ENCODE data around the gene MTCL1. TPM values are rescaled to one million over a fixed set of nuclear protein-coding genes. Genes with fewer than 3 reads are reported as not detected.

Gene MTCL1
- total RNA-seq, 1 experiment from 2014 or later: 22.7 TPM

GRCh38 chr18:8834881-8835280, 129.5 kb downstream of the MTCL1 start:
- ATAC-seq: no peak
- Histone ChIP-seq H3K9ac (ENCODE audit: low read length) (no peak overlapping the region), H3K36me3 (ENCODE audit: control insufficient read depth in 1 of 2, insufficient read depth in 2 of 2, low read length in 2 of 2) (no peaks in the 10 kb centered on the region), H3K4me1 (ENCODE audit: control insufficient read depth in 1 of 2, insufficient read depth in 2 of 2, low read length in 2 of 2) (no peaks in the 10 kb centered on the region), H3K27me3 (ENCODE audit: insufficient read depth, low read length) (no peaks in the 10 kb centered on the region), H3K27ac (ENCODE audit: low read depth, low read length) (no peak overlapping the region), H3K79me2 (ENCODE audit: insufficient read depth, low read length) (no peaks in the 10 kb centered on the region), H4K20me1 (ENCODE audit: insufficient read depth) (no peaks in the 10 kb centered on the region), H3K9me2 (ENCODE audit: insufficient read depth) (no peaks in the 10 kb centered on the region), H3K9me3 (ENCODE audit: control insufficient read depth in 1 of 2, insufficient read depth in 1 of 2, low read depth in 1 of 2, low read length in 2 of 2) (peaks cover 3 to 9% of the 10 kb centered on the region in 2 experiments; a peak in 2 of 4 replicates), H2AFZ (ENCODE audit: low read depth, low read length, poor library complexity, severe bottlenecking) (no peak overlapping the region), H3K4me3 (replicated peaks in 1 of 2; ENCODE audit: low read depth in 1 of 2, low read length in 2 of 2) (no peak overlapping the region), H3K4me2 (ENCODE audit: low read length) (no peak overlapping the region)
- ChIA-PET RAD21 (ENCODE audit: low non-redundant PET in 1 of 2, low total read pairs in 2 of 2, uncharacterized antibody in 2 of 2, unreplicated experiment in 2 of 2) (no interaction called here), CTCF (no interaction called here), POLR2A (no interaction called here)
- no peak for TF ChIP-seq TCF7L2 (IDR thresholded peaks at IDR 0.05; ENCODE audit: borderline replicate concordance, extremely low read depth, insufficient read depth, insufficient read length)
- TF ChIP-seq ZFX (IDR thresholded peaks at IDR 0.05): no peak
- no peak for TF ChIP-seq EGR1 (IDR thresholded peaks at IDR 0.05; ENCODE audit: low read depth)
- no peak for TF ChIP-seq REST (IDR thresholded peaks at IDR 0.05; ENCODE audit: low read depth)
- no peak for TF ChIP-seq CEBPB (IDR thresholded peaks at IDR 0.05; ENCODE audit: low read depth)
- TF ChIP-seq ELF1 (IDR thresholded peaks at IDR 0.05; ENCODE audit: borderline replicate concordance, low read depth): no peak
- TF ChIP-seq MAX (IDR thresholded peaks at IDR 0.05): no peak
- TF ChIP-seq JUND (IDR thresholded peaks at IDR 0.05): no peak
- TF ChIP-seq, protein P1, sequence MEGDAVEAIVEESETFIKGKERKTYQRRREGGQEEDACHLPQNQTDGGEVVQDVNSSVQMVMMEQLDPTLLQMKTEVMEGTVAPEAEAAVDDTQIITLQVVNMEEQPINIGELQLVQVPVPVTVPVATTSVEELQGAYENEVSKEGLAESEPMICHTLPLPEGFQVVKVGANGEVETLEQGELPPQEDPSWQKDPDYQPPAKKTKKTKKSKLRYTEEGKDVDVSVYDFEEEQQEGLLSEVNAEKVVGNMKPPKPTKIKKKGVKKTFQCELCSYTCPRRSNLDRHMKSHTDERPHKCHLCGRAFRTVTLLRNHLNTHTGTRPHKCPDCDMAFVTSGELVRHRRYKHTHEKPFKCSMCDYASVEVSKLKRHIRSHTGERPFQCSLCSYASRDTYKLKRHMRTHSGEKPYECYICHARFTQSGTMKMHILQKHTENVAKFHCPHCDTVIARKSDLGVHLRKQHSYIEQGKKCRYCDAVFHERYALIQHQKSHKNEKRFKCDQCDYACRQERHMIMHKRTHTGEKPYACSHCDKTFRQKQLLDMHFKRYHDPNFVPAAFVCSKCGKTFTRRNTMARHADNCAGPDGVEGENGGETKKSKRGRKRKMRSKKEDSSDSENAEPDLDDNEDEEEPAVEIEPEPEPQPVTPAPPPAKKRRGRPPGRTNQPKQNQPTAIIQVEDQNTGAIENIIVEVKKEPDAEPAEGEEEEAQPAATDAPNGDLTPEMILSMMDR (IDR thresholded peaks at IDR 0.05 in 2 of 3, conservative IDR thresholded peaks at IDR 0.05 in 1 of 3; ENCODE audit: borderline replicate concordance in 1 of 3, insufficient read depth in 1 of 3, low read depth in 2 of 3, low read length in 2 of 3): no peak
- no peak for TF ChIP-seq SIN3A (IDR thresholded peaks at IDR 0.05; ENCODE audit: low read depth)
- TF ChIP-seq SRF (IDR thresholded peaks at IDR 0.05; ENCODE audit: low read depth): no peak
- no peak for TF ChIP-seq POLR2AphosphoS5 (IDR thresholded peaks at IDR 0.05; ENCODE audit: low read depth, low read length)
- TF ChIP-seq ZNF274 (IDR thresholded peaks at IDR 0.05; ENCODE audit: low read depth, low read length): no peak
- TF ChIP-seq ZBTB33 (IDR thresholded peaks at IDR 0.05; ENCODE audit: extremely low read depth, insufficient replicate concordance, low read length): no peak
- no peak for TF ChIP-seq EZH2phosphoT487 (IDR thresholded peaks at IDR 0.05; ENCODE audit: borderline replicate concordance)
- TF ChIP-seq, protein P2, sequence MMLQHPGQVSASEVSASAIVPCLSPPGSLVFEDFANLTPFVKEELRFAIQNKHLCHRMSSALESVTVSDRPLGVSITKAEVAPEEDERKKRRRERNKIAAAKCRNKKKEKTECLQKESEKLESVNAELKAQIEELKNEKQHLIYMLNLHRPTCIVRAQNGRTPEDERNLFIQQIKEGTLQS (IDR thresholded peaks at IDR 0.05): no peak
- TF ChIP-seq FOSL1 (IDR thresholded peaks at IDR 0.05; ENCODE audit: low read depth): no peak
- TF ChIP-seq POLR2A (IDR thresholded peaks at IDR 0.05; ENCODE audit: borderline replicate concordance, extremely low read depth, insufficient read depth, insufficient read length): no peak
- TF ChIP-seq SP1 (IDR thresholded peaks at IDR 0.05; ENCODE audit: low read depth): no peak
- no TSS peak for BruUV-seq (replicated peaks)
- intact Hi-C loops (cut with micrococcal nuclease): no loop called here
- no peak for DNase-seq (ENCODE audit: low read depth, low spot score)

Data from HCT116 (cell line).